Fibroblast of pulmonary artery (primary cell): ENCODE results near the gene ARID4A.

Experiments
- DNase-seq: peaks from one replicate; pipeline ENCODE4 v3.0.0-alpha.2; 2010; ENCODE audit warnings: low read depth
- H3K4me3 ChIP-seq: replicated peaks from 2 replicates; pipeline ENCODE4 v1.5.1; 2011; ENCODE audit warnings: low read depth, mild to moderate bottlenecking, control low read depth, low read length, moderate library complexity
- TF ChIP-seq, protein P1 (sequence below): IDR thresholded peaks from 2 replicates; pipeline ENCODE4 v1.5.1; 2011; ENCODE audit warnings: mild to moderate bottlenecking, control low read depth, low read length, inconsistent platforms; ENCODE audit errors: missing control alignments

Gene ARID4A

DNA sequence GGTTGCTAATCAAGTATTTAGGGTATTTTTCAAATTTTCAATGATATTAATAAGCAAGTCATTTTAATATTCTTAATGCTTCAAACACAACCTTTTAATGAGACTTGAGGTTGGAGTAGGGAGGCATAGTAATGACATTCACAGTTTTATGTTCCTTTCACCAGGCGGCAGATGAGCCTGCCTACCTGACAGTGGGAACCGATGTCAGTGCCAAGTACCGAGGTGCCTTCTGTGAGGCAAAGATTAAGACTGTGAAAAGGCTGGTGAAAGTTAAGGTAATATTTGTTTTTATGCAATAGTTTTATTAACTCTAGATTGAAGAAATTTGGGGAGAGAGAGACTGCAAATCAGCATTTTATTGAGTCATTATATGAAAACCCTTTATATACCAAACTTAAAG is 3.1 kb downstream of the ARID4A start:
- no peak for DNase-seq
- TF ChIP-seq, protein P1, sequence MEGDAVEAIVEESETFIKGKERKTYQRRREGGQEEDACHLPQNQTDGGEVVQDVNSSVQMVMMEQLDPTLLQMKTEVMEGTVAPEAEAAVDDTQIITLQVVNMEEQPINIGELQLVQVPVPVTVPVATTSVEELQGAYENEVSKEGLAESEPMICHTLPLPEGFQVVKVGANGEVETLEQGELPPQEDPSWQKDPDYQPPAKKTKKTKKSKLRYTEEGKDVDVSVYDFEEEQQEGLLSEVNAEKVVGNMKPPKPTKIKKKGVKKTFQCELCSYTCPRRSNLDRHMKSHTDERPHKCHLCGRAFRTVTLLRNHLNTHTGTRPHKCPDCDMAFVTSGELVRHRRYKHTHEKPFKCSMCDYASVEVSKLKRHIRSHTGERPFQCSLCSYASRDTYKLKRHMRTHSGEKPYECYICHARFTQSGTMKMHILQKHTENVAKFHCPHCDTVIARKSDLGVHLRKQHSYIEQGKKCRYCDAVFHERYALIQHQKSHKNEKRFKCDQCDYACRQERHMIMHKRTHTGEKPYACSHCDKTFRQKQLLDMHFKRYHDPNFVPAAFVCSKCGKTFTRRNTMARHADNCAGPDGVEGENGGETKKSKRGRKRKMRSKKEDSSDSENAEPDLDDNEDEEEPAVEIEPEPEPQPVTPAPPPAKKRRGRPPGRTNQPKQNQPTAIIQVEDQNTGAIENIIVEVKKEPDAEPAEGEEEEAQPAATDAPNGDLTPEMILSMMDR, result no peak

DNA sequence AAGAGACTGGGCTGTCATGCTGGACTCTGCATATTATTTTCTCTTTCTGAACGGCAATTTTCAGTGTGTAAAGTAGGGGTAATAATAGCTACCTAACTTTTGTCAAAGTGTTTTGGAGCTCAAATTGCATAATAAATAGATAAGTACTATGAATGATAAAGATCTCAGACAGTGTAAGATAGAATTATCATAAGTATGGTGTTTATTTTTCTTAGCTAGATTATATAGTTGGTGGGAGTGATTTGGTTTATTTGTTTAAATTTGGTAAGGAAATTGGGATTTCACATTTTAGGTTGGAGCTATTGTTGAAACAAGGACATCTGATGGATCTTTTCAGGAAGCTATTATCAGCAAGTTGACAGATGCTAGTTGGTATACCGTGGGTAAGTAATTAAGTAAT is 7.4 kb downstream of the ARID4A start:
- no peak for DNase-seq
- TF ChIP-seq, protein P1, result no peak

More for the DNA sequence above, 3.1 kb downstream of the ARID4A start:
- no peak overlapping the region for H3K4me3 ChIP-seq

DNA sequence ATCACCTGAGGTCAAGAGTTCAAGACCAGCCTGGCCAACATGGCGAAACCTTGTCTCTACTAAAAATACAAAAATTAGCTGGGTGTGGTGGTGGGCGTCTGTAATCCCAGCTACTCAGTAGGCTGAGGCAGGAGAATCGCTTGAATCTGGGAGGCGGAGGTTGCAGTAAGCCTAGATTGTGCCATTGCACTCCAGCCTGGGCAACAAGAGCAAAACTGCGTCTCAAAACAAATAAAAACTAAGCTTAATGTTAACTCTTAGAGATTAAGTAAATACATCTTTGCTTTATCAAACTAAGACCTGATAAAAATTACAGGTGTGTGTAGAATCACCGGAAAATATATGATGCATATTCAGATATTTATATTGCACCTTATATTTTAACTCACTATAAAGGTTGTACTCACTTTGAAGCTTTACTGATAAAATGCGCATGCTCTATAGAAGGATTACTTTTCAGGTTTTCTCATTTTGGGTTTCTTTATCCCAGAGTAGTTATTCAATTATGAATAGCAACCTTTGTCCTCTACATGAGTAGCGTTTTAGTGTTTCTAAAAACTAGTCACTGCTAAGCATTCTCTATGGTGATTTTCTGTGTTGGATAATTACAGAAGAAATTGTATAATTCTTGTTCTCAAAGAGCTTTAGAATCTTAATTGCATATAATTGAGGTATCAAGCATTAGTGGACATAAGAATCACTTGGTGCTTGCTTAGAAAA is 9.4 kb downstream of the ARID4A start:
- no peak for DNase-seq
- H3K4me3 ChIP-seq, result no peak overlapping the region
- TF ChIP-seq, protein P1, result no peak

More for the DNA sequence above, 7.4 kb downstream of the ARID4A start:
- no peak overlapping the region for H3K4me3 ChIP-seq

GRCh38 chr14:58309086-58309485 is 10.7 kb downstream of the ARID4A start:
- TF ChIP-seq, protein P1, result no peak
- no peak for DNase-seq
- no peak overlapping the region for H3K4me3 ChIP-seq

- TF ChIP-seq, protein P1, result no peak
- no peak overlapping the region for H3K4me3 ChIP-seq
- DNase-seq, result no peak
These were observed 15.3 kb downstream of the ARID4A start for GRCh38 chr14:58313699-58314098.

- TF ChIP-seq, protein P1, result no peak
- H3K4me3 ChIP-seq, result no peak overlapping the region
- no peak for DNase-seq
These were observed 17.3 kb downstream of the ARID4A start for GRCh38 chr14:58315606-58316005.

DNA sequence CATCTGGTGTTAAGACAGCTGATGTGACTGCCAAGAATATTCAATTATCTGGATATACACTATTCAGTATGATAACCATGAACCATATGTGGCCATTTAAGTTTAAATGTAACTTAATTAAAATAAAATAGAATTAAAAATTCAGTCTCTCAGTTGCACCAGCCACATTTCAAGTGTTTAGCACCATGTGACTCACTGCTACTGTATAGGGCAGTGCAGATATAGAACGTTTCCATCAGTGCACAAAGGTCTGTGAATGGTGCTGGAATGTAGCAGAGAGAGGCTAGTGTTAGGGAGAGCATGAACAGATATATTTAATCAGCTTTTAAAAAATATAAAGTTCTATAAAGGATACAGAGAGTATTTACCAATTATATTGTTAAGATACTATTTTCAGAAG is 28.7 kb downstream of the ARID4A start:
- DNase-seq, result no peak
- TF ChIP-seq, protein P1, result no peak
- no peak overlapping the region for H3K4me3 ChIP-seq
